K562 (cell line): Measurements from ENCODE around the gene CCDC196. TPM values are rescaled to one million over a fixed set of nuclear protein-coding genes. Genes with fewer than 3 reads are reported as not detected.

Experiments
- DMBX1 ChIP-seq: fragments of 250-450 bp; sonication (Bioruptor Pico); IDR thresholded peaks from 2 replicates; pipeline ENCODE4 v1.8.0; 2022; ENCODE audit warnings: inconsistent platforms, mild to moderate bottlenecking, moderate library complexity, borderline replicate concordance
- E2F5 ChIP-seq: sonication (generic); formaldehyde crosslinking; IDR thresholded peaks from 2 replicates; pipeline ENCODE4 v1.8.0; 2022; ENCODE audit warnings: mild to moderate bottlenecking, missing genetic modification reagents
- ELF1 ChIP-seq: fragments of 200-800 bp; sonication (Bioruptor generic); IDR thresholded peaks from 2 replicates; pipeline ENCODE4 v1.6.1; 2016; ENCODE audit warnings: missing genetic modification characterization, missing compliant biosample characterization
- ESRRA ChIP-seq: fragments of 450-650 bp; IDR thresholded peaks from 2 replicates; pipeline ENCODE4 v1.6.1; 2014; ENCODE audit warnings: low read depth, mild to moderate bottlenecking, moderate library complexity, borderline replicate concordance
- GATAD2A ChIP-seq: fragments of 450-650 bp; IDR thresholded peaks from 2 replicates; pipeline ENCODE4 v1.6.1; 2017
- HIVEP1 ChIP-seq: fragments of 250-450 bp; sonication (Bioruptor Pico); IDR thresholded peaks from 2 replicates; pipeline ENCODE4 v1.4.0; 2020; ENCODE audit warnings: mild to moderate bottlenecking
- KDM4B ChIP-seq, 2 experiments: fragments of 450-650 bp in 1 of 2; sonication (generic) in 1 of 2; IDR thresholded peaks; 2 replicates each; pipeline ENCODE4 v1.6.1; 2016 to 2017; ENCODE audit warnings: borderline replicate concordance in 2 of 2, antibody characterized with exemption in 1 of 2, low read depth in 1 of 2, mild to moderate bottlenecking in 1 of 2
- NFRKB ChIP-seq: fragments of 450-650 bp; IDR thresholded peaks from 2 replicates; pipeline ENCODE4 v1.6.1; 2016; ENCODE audit warnings: low read depth
- NR1H2 ChIP-seq: sonication (generic); formaldehyde crosslinking; IDR thresholded peaks from 2 replicates; pipeline ENCODE4 v1.4.0; 2020; ENCODE audit warnings: mild to moderate bottlenecking, missing genetic modification reagents
- NR4A1 ChIP-seq, 2 experiments: fragments of 250-450 bp in 1 of 2; fragments of 450-650 bp in 1 of 2; sonication (Bioruptor Pico) in 1 of 2; IDR thresholded peaks; 2 replicates each; pipeline versions ENCODE4 v1.4.0 to v1.6.1; 2016 to 2020; ENCODE audit warnings: mild to moderate bottlenecking in 2 of 2, missing compliant biosample characterization in 1 of 2, missing genetic modification characterization in 1 of 2, moderate library complexity in 1 of 2
- POLR3G ChIP-seq: IDR thresholded peaks from 2 replicates; pipeline ENCODE4 v1.6.1; 2011; ENCODE audit not compliant: insufficient read length, insufficient replicate concordance; ENCODE audit errors: extremely low read depth
- PTTG1 ChIP-seq: fragments of 450-650 bp; IDR thresholded peaks from 2 replicates; pipeline ENCODE4 v1.6.1; 2016; ENCODE audit warnings: low read depth, mild to moderate bottlenecking, missing genetic modification characterization, missing compliant biosample characterization
- RBM22 ChIP-seq: fragments of 200-400 bp; formaldehyde crosslinking; IDR thresholded peaks from 2 replicates; pipeline ENCODE4 v1.6.1; 2018; ENCODE audit warnings: low read length, low read depth; ENCODE audit not compliant: poor library complexity, severe bottlenecking
- RBM34 ChIP-seq: fragments of 200-400 bp; formaldehyde crosslinking; IDR thresholded peaks from 2 replicates; pipeline ENCODE4 v1.6.1; 2018; ENCODE audit warnings: low read length, borderline replicate concordance; ENCODE audit not compliant: insufficient read depth
- RNF2 ChIP-seq: sonication (generic); IDR thresholded peaks from 2 replicates; pipeline ENCODE4 v1.6.1; 2016
- RNF219 ChIP-seq: fragments of 250-450 bp; sonication (Bioruptor Pico); IDR thresholded peaks from 2 replicates; pipeline ENCODE4 v1.5.0; 2022; ENCODE audit warnings: mild to moderate bottlenecking
- ZBTB7A ChIP-seq: IDR thresholded peaks from 2 replicates; pipeline ENCODE4 v1.6.1; 2011; ENCODE audit warnings: low read depth, mild to moderate bottlenecking, low read length, moderate library complexity, borderline replicate concordance; ENCODE audit not compliant: control insufficient read depth
- ZNF408 ChIP-seq: fragments of 250-450 bp; sonication (Bioruptor Pico); IDR thresholded peaks from 2 replicates; pipeline ENCODE4 v1.4.0; 2020; ENCODE audit warnings: low read depth, mild to moderate bottlenecking, moderate library complexity
- ZNF436 ChIP-seq: fragments of 250-450, 450-650 bp; sonication (Bioruptor Pico); formaldehyde crosslinking; IDR thresholded peaks from 2 replicates; pipeline ENCODE4 v1.7.0; 2020; ENCODE audit warnings: mild to moderate bottlenecking
- ZNF644 ChIP-seq: fragments of 200-800 bp; sonication (Bioruptor generic); IDR thresholded peaks from 2 replicates; pipeline ENCODE4 v1.6.1; 2016; ENCODE audit warnings: low read depth, missing genetic modification characterization, missing compliant biosample characterization
- polyA plus RNA-seq, 8 experiments: library from polyadenylated mRNA; depleted of rRNA in 4 of 8; stranded (reverse) in 5 of 8; unstranded in 3 of 8; fragments of >200 nt; fragmentation: Nextera tagmentation in 2 of 8; fragmentation: Illumina TruSeq in 1 of 8; extraction: Ambion mirVana in 2 of 8; extraction: Trizol in 1 of 8; gene quantifications; 2 replicates each; pipeline versions ENCODE4 v1.2.1 to v1.2.3, GENCODE V29; 2011 to 2014; ENCODE audit warnings: inconsistent platforms in 1 of 8, missing spikeins in 1 of 8
- total RNA-seq, 7 experiments: library from RNA; depleted of rRNA in 6 of 7; stranded (reverse); fragments of >200 nt in 6 of 7; fragmentation: Illumina TruSeq in 2 of 7; extraction: Trizol in 2 of 7; gene quantifications; 2 replicates each; pipeline versions ENCODE4 v1.2.1 to v1.2.3, GENCODE V29; 2011 to 2021; ENCODE audit warnings: low replicate concordance in 1 of 7
- TF ChIP-seq, protein P1 (sequence below): sonication (generic); formaldehyde crosslinking; IDR thresholded peaks from 2 replicates; pipeline ENCODE4 v1.8.1; 2022; ENCODE audit warnings: missing genetic modification reagents
- TF ChIP-seq, protein P2 (sequence below): fragments of 450-650 bp; IDR thresholded peaks from 2 replicates; pipeline ENCODE4 v1.6.1; 2016; ENCODE audit warnings: low read depth, mild to moderate bottlenecking, moderate library complexity

Gene CCDC196
- total and polyA plus RNA-seq, 9 of the 15 experiments (the other 6 are each of a cell fraction or from before 2014, with no cell fraction given), result not detected

DNA sequence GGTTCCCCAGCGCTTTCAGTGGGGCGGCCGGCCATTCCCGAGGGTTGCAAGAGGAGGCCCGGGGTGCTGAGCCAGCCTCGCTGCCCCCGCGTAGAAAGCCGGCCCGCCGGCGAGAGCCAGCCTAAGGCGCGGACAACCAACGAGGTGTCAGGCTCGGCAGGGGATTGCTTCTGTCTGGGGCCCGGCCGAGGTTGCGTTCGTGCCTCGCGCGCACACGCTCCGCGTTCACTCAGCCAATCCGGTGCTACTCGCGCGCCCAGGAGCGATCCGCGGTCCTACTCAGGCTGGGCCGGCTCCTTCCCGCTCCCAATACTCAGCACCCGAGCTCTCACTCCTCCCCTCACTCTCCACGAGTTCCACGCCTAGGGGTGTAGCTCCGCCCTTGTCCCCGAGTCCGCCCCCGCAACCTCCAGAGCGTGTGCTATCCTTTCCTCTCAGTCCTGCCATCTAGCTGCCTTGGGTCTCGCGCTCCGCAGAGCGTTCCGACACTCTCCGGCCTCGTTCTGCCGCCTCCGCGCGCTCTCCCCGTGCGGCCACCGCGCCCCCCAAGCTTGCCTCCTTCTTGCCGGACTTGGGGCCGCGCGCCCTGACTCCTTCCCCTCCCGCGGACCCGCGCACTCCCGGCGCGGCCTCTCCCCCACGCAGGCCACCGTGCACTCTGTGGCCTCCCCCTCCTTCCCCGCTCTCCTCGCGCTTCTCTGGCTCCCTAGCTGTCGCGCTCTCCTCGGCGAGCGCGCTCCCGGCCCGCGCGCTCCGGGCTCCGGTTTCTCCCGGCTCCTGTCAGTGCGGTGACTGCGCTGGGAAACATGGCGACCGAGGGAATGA lies 21.8 kb downstream of the CCDC196 start, which contains the start of gene GPHN (continued):
- TF ChIP-seq ESRRA (0 out of 2 replicates have a peak, but pooled peaks have one; percentile 14), ZBTB7A (no peak), PTTG1 (tag) (no peak), DMBX1 (CRISPR knock-in tag) (no peak), HIVEP1 (CRISPR knock-in tag) (no peak), GATAD2A (no peak), NR4A1 (CRISPR knock-in tag; IDR thresholded peaks at IDR 0.05) (no peak), NR4A1 (tag; IDR thresholded peaks at IDR 0.05) (no peak), KDM4B (IDR thresholded peaks at IDR 0.05; ENCODE audit: borderline replicate concordance in 2 of 2, low read depth in 1 of 2) (no peak), NFRKB (no peak), ZNF436 (CRISPR knock-in tag) (no peak), RNF2 (no peak), ZNF408 (CRISPR knock-in tag) (no peak), RNF219 (no peak), POLR3G (no peak), RBM34 (no peak), NR1H2 (CRISPR knock-in tag) (no peak), E2F5 (CRISPR knock-in tag) (peak; percentile 5; the same call in 1 of the 2 replicates), RBM22 (no peak), ZNF644 (tag) (no peak), ELF1 (tag) (no peak)
- TF ChIP-seq, protein P1, sequence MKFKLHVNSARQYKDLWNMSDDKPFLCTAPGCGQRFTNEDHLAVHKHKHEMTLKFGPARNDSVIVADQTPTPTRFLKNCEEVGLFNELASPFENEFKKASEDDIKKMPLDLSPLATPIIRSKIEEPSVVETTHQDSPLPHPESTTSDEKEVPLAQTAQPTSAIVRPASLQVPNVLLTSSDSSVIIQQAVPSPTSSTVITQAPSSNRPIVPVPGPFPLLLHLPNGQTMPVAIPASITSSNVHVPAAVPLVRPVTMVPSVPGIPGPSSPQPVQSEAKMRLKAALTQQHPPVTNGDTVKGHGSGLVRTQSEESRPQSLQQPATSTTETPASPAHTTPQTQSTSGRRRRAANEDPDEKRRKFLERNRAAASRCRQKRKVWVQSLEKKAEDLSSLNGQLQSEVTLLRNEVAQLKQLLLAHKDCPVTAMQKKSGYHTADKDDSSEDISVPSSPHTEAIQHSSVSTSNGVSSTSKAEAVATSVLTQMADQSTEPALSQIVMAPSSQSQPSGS, result no peak
- TF ChIP-seq, protein P2, sequence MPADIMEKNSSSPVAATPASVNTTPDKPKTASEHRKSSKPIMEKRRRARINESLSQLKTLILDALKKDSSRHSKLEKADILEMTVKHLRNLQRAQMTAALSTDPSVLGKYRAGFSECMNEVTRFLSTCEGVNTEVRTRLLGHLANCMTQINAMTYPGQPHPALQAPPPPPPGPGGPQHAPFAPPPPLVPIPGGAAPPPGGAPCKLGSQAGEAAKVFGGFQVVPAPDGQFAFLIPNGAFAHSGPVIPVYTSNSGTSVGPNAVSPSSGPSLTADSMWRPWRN, result no peak
